Fibroblast of mammary gland (primary cell): Measurements from ENCODE around the gene LNPEP.

Experiments
- DNase-seq: peaks from one replicate; pipeline ENCODE4 v3.0.0-alpha.2; 2010; ENCODE audit warnings: low read depth
- H3K4me3 ChIP-seq: 2 replicates; pipeline ENCODE4 v1.5.1; 2011; ENCODE audit warnings: low read depth, mild to moderate bottlenecking, low read length, moderate library complexity; ENCODE audit not compliant: control insufficient read depth
- CTCF ChIP-seq: conservative IDR thresholded peaks from 2 replicates; pipeline ENCODE4 v1.5.1; 2011; ENCODE audit warnings: low read depth, low read length, inconsistent platforms; ENCODE audit not compliant: control insufficient read depth, insufficient read depth

The LNPEP gene

DNA sequence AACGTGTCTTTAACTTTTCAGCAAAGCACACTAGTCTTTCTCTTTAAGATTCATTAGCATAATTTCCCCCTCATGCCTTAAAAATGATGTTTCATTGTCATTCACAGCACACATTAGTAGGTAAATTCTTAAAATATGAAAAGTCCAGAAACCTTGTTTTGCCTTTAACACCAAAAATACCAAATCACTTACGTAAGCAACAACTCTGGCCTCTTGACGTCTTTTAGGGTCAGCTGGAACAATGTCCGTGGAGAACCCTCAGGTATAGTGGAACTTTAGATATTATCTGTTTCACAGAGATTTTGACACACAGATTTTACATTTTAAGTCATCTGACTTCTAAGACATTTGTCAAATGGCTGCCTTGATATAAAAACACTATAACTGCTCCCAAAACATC is 30.9 kb downstream of the LNPEP start:
- H3K4me3 ChIP-seq, result no peak overlapping the region

DNA sequence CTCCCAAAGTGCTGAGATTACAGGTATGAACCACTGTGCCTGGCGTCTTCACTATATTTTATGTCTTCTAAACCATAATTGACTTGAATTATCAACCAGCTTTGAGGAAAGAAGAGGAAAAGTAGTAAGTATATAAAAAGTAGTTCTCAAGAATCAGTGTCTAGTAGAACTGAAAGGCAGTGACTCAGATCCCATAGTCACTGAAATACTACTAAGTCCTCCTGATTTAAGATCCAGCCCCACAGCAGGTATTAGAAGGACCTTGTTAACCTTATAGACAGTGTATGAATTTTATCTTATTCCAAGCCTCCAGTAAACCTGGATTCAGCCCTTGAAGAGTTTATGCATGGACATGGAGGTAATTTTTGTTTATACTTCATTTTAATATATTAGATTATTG is 31.5 kb downstream of the LNPEP start:
- TF ChIP-seq CTCF, result no peak
- no peak overlapping the region for H3K4me3 ChIP-seq
- DNase-seq, result no peak

More for the DNA sequence above, 30.9 kb downstream of the LNPEP start:
- DNase-seq, result no peak
- no peak for TF ChIP-seq CTCF

DNA sequence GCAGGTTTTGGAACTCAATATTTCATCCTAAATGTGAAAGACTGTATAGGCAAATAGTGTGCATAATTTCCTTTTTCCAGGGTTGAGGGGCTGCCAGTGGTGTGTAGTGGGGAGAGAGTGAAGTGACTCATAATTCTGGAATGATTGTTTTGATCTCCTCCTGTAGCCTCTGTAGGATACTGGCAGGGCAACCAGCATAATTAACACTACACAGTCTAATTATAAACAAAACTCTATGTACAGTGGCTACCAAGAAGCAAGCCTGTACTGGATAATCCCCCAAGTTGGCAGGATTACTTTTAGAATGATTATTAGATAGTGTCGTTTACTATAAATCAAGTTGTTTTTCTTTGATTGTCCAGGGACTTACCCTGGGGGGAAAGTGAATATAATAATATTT is 32.2 kb downstream of the LNPEP start:
- peak; percentile 42 for DNase-seq
- TF ChIP-seq CTCF, result no peak
- no peak overlapping the region for H3K4me3 ChIP-seq

DNA sequence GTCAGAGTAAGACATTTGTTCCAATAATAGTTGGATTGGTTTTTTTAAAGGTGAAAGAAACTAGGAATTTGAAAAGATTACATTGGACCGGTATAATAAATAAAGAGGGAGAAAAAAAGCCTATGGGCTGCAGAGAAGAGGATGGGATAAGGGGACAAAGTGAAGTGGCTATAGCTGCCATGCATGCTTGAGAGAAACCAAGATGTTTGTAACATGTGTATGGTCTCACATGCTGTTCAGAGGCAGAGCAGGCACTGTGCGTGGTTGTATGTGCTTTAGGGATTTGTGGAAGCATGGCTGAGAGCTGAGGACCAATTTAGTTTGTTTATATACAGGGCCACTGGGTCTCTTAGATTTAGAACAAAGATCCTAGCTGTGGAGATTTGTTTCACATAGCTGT is 32.7 kb downstream of the LNPEP start:
- H3K4me3 ChIP-seq, result no peak overlapping the region
- no peak for TF ChIP-seq CTCF
- no peak for DNase-seq

DNA sequence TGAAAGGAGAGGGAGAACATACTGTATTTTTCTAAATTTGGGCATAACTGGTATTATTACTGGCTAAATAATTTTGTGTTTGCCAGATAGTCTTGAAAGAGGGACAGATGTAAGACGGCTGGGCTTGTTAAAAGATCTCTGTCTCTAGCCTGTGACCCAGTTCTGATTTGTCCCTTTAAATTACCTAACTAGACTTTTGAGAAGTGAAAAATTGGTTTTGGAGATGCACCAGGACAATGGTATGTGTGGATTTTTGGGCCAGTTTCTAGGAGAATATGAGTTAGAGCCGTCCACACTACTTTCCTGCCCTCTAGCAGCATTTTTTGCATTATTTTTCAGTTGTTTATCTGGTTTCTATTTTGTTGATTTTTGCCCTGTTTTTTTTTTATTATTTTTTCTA is 33.5 kb downstream of the LNPEP start:
- no peak for DNase-seq
- no peak for TF ChIP-seq CTCF

DNA sequence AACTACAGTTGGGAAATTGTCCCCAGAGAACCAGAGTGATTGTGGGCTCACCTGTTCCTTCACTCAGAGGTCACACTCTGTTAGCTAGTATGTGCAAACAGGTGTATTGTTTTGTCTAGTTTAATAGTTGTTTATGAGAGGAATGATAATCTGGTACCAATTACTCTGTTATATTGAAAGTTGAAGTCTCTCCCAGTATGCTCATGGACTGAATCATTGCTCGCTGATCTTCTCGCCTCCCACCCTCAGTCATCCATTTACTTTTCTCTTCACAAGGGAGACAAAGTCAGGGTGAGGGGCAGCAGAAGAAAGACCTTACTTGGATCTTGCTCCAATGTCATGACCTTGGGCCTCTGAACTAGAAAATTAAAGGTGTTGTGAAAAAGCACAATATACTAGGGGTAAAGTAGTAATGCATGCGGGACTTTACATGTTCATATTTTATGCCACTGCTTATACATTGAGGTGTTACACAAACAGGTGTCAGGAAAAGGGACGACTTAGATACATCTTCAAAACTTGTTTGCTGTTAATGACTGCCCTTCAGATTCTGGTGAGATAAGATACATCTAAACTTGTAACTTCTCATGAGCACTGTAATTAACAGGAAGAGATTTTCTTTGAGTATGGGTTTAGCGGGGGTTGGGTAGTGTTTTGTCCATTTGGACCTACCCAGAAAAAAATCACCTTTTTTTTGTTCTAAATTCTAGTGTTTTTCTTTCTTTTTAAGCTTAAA is 36.9 kb downstream of the LNPEP start:
- no peak for TF ChIP-seq CTCF
- no peak overlapping the region for H3K4me3 ChIP-seq
- no peak for DNase-seq

More for the DNA sequence above, 33.5 kb downstream of the LNPEP start:
- H3K4me3 ChIP-seq, result no peak overlapping the region
